ENCODE data around the gene AGAP1.

Gene AGAP1

GRCh38 chr2:235605312-235606003 lies 111.6 kb downstream of the AGAP1 start:
- H3K27ac ChIP-seq, result no peak overlapping the region
- no peak for TF ChIP-seq CTCF (conservative IDR thresholded peaks at IDR 0.05)

- TF ChIP-seq CTCF (conservative IDR thresholded peaks at IDR 0.05), result no peak
- no peak overlapping the region for H3K27ac ChIP-seq
Observed at GRCh38 chr2:235606004-235606715, 112.3 kb downstream of the AGAP1 start.

- no peak overlapping the region for H3K27ac ChIP-seq
Observed at GRCh38 chr2:235607546-235608199, 113.8 kb downstream of the AGAP1 start.

GRCh38 chr2:235608200-235608887 lies 114.5 kb downstream of the AGAP1 start:
- no peak overlapping the region for H3K27ac ChIP-seq
- TF ChIP-seq CTCF (conservative IDR thresholded peaks at IDR 0.05), result no peak

More at GRCh38 chr2:235607546-235608199, 113.8 kb downstream of the AGAP1 start:
- no peak for TF ChIP-seq CTCF (conservative IDR thresholded peaks at IDR 0.05)

- no peak overlapping the region for H3K27ac ChIP-seq
- TF ChIP-seq CTCF (conservative IDR thresholded peaks at IDR 0.05), result no peak
Observed at GRCh38 chr2:235609321-235609720, 115.5 kb downstream of the AGAP1 start.

- no peak overlapping the region for H3K27ac ChIP-seq
- TF ChIP-seq CTCF (conservative IDR thresholded peaks at IDR 0.05), result no peak
Observed at GRCh38 chr2:235609746-235610145, 115.9 kb downstream of the AGAP1 start.

Data from VCaP (cell line).